ENCODE data around the gene CISD3.

The CISD3 gene, protein sequence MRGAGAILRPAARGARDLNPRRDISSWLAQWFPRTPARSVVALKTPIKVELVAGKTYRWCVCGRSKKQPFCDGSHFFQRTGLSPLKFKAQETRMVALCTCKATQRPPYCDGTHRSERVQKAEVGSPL

DNA sequence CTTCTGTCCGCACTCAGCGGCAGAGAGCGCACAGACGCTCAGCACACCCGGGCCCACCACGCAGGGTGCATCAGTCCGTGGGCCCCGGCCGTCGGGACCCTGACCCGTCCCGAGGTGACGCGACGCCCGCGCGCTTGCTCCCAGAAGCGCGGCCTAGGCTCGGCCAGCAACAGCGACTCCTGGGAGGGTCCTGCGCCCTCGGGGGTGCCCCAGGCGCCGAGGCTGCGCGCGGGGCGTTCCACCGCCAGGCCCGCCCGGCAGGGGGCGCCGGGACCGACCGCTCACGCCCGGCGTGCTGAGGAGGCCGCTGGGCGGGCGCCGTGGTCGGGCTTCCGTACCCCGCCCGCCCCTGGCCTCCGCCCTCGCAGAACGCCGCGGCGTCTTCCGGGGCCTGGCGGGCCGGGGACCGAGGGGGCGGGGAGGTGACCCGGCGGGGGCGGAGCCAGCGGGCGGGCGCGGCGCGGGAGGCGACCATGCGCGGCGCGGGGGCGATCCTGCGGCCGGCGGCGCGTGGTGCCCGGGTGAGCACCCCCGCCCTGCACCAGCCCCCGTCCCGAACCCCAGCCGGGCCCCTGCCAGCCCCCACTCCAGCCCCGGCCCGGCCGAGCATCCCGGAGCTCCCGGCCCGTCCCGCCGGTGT lies at the start of gene CISD3:
Gene CISD3 (plus strand): TSS at position 456 of the 640 bp plus-strand sequence. CDS start 18 bp downstream, at position 474.
- DNase-seq (ENCODE audit: low read depth, low spot score), result peak; percentile 72

DNA sequence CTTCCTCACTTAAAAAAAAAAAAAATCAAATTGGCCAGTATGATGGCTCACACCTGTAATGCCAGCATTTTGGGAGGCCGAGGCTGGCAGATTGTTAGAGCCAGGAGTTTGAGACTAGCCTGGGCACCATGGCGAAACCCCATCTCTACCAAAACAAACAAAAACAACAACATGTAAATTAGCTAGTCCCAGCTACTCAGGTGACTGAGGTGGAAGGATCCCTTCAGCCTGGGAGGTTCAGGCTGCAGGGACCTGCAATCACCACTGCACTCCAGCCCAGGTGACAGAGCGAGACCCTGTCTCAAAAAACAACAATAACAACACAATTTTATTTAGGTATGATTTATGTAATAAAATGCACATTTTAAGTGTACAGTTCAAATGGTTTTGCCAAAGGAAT lies 49.0 kb upstream of the CISD3 start:
- no peak for DNase-seq (ENCODE audit: low read depth, low spot score)

DNA sequence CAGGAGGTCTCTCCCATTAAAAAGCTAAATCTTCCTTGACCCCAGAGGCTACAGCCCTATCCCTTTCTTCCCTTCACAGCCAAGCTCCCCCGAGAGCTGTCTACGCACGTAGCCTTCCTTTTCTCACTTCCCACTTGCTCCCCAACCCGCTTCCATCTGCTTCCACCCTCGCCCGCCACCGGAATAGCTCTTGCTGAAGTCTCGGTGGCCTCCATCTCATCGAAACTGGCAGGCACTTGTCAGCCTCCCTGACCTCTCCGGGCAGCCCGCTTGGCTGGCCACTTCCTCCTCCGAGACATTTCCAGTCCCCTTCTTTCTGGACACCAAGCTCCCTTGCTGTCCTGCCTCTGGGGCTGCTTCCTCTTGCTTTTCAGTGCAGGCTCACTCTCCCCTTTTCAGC lies 44.6 kb upstream of the CISD3 start:
- no peak for DNase-seq (ENCODE audit: low read depth, low spot score)

DNA sequence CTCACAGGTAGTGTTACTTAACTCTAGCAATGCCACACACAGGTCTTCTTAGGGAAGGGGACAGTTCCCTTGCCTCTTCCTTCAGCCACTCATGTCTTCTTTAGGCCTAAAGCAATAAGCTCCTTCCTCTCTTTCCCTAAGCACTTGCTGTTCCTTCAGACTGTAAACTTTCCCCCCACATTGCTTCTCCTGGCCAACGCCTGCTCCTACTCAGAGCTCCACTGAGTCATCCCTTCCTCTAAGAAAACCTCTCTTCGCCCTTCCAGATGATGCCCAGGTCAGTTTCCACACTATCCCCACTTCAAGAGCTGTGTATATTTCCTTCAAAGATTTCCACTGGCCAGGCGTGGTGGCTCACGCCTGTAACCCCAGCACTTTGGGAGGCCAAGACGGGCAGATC lies 42.9 kb upstream of the CISD3 start:
- DNase-seq (ENCODE audit: low read depth, low spot score), result no peak

DNA sequence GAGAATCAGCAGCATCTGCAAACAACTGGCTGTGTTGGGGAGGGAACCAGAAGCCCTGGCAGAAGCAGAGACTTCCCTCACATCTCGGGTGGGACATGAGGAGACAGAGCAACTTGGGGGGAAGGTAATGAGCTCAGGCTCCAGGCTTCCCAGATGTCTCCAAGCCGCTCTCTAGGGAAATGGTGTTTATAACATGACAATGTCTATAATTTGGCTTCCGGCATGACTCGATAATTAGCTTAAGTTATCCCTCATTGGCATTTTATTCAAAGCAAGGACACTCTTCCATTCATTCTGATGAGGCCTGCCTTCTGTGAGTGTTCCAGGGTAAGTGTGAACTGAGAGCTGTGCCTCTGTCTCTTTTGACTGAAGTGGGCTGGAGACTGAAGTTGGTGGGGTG lies 39.8 kb upstream of the CISD3 start:
- no peak for DNase-seq (ENCODE audit: low read depth, low spot score)

DNA sequence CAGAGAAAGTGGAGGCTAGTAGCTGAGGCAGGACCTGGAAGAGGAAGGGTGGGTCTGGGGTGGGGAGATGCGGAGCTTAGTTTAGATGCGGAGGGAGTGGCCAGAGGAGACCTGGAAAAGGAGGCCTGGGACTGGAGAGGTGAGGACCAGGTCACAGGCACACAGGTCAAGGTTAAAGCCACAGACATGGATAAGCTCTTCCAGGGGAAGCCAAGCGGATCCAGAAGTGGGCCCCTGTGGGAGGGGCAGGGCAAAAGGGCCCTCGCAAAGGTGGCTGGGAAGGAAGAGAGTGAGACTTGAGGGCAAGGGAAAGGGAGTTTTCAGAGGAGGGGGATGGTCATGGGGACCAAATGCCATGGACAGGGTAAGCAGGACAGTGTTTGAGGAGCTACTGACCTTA lies 39.0 kb upstream of the CISD3 start:
- no peak for DNase-seq (ENCODE audit: low read depth, low spot score)

DNA sequence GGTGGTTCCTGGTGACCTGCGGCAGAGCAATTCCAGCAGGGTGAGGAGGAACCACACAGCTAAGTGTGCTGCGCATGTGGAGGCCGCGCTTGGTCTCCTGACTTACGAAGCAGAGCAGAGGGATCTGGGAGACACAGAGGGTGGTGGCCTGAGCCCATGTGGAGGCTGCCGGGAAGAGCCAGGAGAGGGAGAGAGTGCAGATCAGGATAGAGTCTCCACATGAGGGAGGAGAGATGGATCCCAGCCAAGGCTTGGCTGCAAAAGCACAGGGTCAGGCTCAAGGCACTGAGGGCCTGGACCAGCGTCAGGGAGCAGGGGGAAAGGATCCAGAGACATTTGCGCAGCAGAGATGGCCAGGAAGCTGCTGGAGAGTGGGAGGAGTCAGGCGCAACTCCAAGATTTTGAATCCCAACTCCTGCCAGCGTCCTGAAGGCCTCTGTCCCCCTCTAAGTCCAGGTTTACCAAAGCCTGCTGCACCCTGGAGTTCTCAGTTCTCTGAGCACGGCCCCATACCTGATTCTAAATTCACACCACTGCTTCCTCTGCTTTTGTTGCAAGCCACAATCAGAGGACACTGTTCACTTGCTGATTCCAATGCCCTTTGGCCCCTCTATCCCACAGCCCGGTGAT lies 36.3 kb upstream of the CISD3 start:
- DNase-seq (ENCODE audit: low read depth, low spot score), result no peak

DNA sequence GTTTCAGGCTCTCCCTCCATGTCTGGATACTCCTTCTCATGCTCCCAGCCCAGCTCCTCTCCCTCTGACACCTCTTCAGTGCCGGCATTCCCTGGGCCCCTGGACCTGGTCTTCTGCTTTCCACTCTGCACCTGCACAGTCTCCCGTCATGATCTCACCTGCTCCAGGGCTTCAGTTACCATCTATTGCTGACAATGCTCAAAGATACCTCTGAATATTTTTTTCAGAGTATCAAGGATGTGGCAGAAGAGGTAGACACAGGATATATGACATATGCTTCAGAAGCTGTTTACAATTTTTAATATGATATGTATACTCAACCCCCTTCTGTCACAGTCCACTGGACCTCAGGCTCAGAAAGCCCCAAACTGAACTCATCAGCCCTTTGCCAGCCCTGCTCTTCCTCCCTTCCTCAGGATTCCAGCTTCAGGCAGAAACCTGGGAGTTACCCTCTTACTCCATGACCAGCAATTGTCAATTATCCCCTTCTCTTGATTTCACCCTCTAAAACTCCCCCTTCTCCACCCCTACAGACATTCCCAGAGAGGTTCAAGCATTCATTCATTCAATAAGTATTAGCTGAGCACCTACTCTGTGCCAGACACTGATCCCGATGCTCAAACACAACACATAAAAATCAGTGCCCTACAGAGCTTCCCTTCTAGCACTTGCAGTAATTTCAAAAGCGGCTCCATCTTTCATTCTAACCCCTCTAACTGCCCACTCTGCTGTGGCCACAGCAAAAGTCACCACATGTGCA lies 32.9 kb upstream of the CISD3 start:
- no peak for DNase-seq (ENCODE audit: low read depth, low spot score)

DNA sequence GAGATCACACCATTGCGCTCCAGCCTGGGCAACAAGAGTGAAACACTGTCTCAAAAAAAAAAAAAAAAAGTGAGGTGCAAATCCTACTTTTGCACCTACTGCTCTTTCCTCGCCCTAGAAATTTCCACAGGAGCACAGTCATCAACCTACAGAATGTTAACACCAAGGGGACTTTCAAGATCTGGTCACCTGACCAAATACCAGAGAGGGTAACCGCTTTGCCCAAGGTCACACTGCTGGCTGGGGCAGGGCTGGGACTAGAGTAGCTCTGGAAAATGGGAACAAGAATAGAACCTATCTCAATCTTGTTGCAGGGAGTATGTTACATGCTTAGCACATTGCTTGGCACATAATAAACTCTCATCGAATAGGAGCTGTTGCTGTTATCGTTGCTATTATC lies 31.4 kb upstream of the CISD3 start:
- DNase-seq (ENCODE audit: low read depth, low spot score), result no peak

DNA sequence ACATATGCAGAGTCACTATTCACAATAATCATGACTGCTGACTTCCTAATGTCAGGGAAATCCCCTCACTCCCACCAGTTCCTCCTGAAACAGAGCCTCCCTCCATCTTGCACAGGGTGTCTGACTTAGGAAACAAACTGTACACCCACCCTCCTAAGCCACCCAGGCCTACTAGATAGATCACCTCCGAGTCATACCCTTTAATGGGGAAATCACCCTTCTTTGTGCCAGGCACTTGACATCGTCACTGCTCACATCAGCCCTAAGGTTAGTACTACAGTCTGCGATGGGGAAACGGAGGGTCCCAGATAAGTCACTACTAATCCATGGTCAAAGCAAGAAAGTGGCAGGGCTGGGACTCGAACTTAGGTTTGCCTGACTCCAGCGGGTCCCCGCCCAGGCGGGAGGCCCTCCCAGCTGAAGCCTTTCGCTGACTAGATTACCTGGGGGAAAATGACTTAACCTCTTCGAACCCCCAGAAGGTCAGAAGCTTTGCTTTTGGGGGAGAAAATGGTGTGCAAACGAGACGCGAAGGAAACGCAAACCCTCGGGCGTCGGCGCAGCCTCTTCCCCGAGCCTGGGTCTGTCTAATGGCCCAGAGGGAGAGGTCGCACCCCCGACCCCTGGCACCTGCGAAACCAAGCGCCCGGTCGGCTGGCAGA lies 28.5 kb upstream of the CISD3 start:
- DNase-seq (ENCODE audit: low read depth, low spot score), result peak; percentile 63

DNA sequence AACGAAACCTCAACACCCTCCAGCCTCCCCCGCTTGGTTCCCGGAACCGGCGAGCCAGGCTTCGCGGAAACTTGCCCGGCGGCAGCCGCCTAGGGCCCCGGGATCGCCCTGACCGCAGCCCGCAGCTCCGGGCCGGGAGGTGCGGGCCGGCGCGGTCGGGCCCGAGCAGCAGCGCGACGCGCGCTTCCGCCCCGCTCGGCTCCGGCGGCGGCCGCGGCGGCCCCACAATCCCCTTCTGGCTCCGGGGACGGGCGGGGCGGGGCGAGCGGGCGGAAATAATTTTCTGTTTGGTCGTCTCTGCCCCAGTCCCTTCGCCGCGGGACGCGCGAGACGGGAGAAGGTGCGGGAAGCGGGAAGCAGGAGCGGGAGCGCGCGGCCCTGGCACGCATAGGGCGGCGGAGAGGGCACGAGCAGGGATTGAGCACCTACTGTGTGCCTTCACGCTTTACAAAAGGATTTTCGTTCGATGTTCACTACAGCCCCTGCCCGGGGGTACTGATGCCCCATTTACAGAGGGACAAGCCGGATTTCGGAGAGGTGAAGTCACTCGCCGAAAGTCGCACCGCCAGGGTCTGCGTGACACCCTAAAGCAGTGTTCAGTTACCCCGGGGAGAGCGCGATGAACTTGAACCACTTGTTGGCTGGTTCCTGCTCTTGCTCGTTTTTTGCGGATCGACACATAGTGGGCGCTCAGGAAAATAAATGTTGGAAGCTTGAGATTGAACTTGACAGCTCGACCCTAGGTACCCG lies 27.8 kb upstream of the CISD3 start:
- DNase-seq (ENCODE audit: low read depth, low spot score), result peak; percentile 64

DNA sequence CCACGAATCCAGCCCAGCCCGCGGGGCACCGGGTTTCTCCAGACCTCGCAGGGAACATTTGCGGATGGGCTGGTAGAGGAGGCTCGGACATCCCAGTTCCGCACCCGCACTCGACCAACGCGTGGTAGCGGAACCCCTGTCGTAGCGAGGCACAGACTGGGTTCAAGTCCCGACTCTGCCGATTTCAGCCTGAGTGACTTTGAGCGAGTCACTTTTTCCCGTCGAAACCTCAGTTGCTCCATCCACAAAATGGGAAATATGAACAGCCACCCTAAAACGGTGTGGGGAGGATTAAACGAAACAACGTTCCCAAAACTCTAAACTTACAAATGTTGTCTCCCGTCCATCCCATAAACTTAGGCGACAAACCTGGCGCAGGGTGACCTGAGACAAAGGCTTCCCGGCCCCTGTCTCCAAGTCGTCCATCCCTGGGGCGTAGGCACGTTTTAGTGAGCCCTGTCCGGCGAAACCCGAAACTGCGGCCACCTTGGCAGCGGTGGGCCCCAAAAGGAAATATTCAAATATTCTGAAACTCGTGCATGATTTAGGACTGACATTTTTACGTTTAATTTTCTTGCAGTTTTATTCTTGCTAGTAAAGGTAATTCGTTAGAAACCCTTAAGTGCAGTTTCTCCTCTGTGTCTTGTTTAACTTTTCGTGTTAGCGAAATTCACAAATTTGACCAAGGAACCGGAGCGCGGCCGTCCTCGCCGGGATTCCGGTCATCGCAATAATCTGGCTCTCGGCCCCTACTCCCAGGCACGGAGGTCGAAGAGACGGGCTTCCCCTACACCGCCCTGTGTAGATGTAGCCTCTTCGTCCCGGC lies 27.0 kb upstream of the CISD3 start:
- no peak for DNase-seq (ENCODE audit: low read depth, low spot score)

DNA sequence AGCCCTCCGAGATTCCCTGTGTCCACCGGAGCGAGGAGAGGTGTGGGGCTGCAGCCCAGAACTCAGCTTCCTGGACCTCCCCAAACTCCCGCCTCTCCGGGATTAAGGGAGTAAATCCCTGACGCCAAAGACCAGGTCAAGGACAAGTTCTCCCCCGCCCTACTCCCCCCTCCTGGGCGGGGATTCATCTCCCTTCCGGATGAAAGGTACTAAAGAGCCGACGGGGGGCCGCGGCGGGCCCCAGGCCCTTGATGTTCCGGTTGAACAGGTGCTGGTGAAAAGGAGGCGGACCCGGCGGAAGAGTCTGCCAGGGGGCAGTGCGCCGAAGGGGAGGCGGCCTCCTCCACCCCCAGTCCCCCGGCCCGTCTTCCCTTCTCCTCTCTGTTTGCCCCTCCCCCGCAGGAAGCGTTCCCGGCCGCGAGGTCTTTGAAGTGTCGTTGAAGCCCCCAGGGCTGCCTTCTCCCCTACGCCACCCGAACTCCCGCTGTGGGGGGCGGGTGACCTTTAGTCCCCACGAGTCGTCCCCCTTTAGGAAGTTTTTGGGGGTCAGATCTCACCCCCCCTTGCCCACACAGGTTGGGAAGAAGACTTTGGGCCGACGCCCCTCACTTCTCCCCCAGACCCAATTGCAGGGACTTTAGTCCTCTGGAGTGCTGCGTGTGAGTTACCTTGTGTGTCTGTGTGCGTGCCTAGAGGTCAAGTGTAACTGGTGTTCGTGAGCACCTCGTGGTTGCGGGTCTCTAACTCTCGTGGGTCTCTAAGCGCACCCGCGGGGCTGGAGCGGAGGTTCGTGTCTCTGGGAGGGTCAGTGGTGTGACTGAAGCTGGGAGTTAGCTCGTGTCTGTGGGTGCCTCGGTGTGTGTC lies 26.2 kb upstream of the CISD3 start:
- DNase-seq (ENCODE audit: low read depth, low spot score), result peak; percentile 68

DNA sequence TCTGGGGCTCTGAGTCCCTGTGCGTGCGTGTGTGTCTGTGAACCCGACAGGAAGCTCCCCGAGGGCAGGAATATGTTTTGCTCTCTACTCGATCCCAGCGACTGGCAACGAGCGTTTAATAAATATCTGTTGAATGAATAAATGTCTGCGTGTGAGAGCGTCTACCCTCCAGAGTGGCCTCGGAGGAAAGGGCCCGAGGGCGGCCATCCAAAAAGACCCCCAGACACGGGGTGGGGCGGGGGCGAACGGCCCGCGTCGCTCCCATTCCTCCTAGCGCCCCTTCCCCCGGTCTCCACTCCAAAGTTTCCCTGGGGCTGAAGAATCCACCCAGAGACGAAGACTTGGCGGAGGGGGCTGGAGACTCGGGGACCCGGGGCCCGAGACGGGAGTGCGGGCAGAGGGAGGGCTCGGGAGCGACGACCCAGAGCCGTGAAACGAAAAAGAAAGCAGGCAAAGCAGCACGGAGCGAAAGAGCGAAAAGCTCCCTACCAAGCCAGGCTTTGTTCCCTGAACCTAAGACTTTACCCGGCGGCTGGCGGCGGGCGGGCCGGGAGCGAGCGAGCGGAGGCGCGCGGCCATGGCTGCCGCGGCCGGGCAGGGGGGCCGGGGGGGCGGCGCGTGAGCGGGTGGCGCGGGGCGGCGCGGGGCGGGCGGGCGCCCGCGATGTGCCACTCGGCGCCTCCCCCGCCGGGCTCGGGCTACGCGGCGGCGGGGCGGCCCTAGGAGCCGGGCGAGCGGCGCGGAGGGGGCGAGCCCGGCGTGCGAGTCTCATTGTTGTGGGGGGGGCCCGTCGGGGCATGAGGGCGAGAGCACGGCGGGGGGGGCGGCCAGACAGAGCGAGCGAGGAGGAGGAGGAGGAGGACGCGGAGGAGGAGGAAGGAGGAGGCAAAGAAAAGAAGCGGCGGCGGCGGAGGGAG lies 25.3 kb upstream of the CISD3 start, which contains the start of gene MLLT6:
Gene MLLT6 (plus strand): TSS at position 668 of the 917 bp plus-strand sequence. CDS start 360 bp downstream, outside the sequence.
- peak; percentile 58 for DNase-seq (ENCODE audit: low read depth, low spot score)

DNA sequence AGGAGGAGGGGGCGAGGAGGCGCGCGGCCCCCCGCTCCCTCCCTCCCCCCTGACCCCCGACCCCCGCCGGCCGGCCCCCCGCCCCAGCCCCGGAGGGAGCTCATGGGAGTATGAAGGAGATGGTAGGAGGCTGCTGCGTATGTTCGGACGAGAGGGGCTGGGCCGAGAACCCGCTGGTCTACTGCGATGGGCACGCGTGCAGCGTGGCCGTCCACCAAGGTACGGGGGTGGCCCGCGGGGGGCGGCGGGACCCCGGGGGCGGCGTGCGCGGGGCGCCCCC lies 24.7 kb upstream of the CISD3 start:
- DNase-seq (ENCODE audit: low read depth, low spot score), result no peak

DNA sequence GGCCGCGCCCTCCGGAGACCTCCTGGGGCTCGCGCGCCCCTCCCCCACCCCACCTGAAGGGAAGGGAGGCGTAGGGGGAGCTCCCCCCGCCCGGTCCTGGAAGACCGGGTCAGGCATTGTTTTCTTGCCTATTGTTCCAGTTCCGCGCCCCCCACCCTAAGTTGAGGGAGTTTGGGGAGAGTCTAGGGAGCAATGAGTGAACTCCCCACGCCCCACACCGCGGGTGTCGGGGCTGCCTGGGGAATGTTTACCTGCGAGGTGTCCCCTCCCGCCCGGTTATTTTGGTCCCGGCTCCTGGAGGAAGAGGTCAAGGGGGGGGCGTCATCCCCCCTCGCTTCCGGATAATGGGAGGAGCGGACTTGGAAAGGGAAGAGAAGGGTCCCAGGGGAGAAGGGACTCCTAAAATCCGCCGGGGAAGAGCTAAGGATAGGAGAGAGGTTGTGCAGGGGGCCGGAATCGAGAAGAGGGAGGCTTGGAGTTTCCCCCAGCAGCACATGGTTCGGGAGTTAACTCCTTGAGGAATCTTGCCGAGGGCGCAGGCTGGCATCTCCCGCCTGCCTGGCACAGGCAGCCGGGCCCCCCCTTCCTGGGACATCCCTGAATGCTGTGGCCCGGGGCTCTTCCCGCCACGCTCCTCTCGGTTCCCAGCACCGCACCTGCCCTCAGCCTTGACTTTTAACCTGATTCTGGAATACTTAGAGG lies 24.2 kb upstream of the CISD3 start:
- no peak for DNase-seq (ENCODE audit: low read depth, low spot score)

DNA sequence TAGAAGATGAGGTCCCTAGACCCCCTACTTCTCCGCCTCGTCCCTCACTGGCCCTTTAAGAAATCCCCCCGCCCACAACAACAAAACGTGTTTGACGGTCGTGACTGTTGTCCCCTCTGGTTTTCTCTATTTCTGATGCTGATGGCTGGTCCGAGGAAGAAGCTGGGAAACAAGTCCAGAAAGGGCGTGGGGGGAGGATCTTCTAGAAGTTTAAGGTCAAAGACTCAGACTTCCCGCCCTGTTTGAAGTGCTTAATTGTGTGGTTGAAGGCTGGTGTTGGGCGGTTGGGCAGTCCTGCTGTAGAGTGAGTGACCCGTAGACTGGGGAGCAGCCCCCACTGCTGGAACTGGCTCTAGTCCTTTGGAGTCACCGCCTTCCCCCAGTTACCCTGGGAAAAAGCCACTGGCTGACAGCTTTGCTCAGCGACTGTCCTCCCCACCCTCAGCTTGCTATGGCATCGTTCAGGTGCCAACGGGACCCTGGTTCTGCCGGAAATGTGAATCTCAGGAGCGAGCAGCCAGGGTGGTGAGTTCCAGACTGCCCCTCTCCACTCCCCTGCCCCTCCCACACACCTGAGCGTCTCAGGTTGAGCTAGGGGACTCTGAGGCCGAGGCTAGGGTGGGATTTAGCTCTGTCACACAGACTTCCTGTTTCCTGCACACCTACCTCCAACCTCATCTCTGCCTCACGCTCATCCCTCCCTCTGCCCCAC lies 23.5 kb upstream of the CISD3 start:
- no peak for DNase-seq (ENCODE audit: low read depth, low spot score)

Measured in activated CD4-positive, CD25-positive, alpha-beta regulatory T cell treated with anti-CD3 and anti-CD28 coated beads, Interleukin-2, amount 50 U/mL, for 16 hours (primary cell).